Measurements from ENCODE around the gene DYSF.
"Not testable (repeated sequence)": the region's sequence is repeated elsewhere in the genome, so short reads cannot be mapped to it uniquely, and the experiment has no call there.

Gene DYSF

DNA sequence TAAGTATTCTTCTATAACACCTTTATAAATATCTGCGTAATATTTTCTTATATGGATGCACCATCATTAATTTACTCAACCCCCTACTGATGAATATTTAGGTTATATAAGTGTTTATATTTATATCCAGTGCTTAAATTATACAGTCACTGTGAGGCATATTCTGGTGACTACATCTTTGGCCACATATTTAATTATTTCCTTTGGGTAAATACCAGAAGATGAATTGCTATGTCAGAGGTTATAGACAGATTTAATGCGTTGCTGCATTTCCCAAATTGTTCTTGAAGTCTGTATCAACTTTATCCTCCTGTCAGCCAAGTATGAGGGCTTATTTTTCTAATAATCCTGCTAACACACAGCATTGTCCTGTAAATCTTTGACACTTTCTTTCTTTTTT, 18.7 kb downstream of the DYSF start:
- no peak for DNase-seq (ENCODE audit: low read depth in 2 of 2)

DNA sequence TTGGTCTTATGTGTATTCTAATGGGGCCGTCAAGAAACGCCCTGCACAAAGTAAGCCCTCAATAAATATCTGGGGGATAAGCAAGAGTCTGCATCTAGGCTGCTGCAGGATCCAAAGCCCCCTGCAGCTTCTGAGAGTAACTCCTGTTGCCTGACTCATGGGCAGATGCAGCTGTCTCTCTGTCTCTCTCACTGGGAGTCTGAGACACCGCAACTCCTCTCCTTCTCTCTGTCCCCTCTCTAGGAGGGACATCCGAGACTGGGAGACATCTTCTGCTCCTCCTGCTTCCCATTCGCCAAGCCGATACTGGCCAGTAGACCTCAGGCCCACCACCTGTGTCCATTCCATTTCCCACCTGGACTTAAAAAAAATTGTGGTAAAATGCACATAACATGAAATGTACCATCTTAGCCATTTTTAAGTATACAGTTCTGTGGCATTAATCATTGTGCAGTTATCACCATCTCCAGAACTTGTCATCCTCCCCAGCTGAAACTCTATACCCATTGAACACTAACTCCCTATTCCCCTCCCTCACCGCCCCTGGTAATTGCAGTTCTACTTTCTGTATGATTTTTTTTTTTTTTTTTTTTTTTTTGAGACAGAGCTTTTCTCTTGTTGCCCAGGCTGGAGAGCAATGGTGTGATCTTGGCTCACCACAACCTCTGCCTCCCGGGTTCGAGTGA, 20.1 kb downstream of the DYSF start:
- no peak for DNase-seq (ENCODE audit: low read depth in 2 of 2)

- no peak for DNase-seq (ENCODE audit: low read depth in 2 of 2)
Observed at GRCh38 chr2:71474116-71474743, 20.9 kb downstream of the DYSF start.

- no peak for DNase-seq (ENCODE audit: low read depth in 2 of 2)
Observed at GRCh38 chr2:71474744-71475397, 21.5 kb downstream of the DYSF start.

- DNase-seq (ENCODE audit: low read depth in 2 of 2): no peak
Observed at GRCh38 chr2:71476495-71476894, 23.1 kb downstream of the DYSF start.

- DNase-seq (ENCODE audit: low read depth in 2 of 2): no peak
Observed at GRCh38 chr2:71477231-71477691, 23.9 kb downstream of the DYSF start.

DNA sequence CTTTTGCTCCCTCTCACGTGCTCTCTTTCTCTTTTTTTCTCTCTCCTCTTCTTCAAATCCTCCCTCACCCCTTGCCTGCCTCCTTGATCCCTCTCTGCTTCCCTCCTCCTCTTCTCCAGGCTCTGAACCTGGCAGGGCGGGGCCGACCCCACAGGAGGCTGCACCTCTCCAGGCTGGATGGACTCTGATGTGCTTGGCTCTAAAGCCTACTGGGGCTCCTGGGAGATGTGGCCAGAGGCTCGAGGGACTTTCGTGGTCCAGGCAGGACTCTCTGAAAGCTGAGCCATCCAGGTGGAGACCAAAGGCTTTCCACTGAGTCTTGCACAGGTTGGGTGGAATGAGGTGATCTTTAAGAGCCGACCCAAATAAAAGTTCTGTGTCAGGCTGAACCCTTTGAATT, 25.4 kb downstream of the DYSF start:
- no peak for DNase-seq (ENCODE audit: low read depth in 2 of 2)

DNA sequence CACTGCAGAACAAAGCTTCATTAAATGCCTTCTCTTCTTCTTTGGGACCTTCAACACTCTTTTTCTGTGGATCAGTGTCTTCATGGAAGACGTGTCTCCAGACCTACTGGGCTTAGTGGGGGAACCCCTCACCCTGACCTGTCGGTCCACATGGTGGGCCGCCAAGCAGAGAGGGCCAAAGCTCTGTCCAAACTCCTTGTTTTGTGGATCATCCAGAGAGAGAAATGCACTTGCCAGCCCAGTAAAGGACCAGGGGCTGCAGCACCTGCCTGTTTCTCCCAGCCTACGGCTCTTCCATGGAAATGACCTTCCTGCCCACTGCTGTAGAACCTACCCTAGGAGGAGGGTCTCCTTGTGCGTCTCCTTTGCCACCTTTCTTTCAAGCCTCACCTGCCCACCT, 25.9 kb downstream of the DYSF start:
- no peak for DNase-seq (ENCODE audit: low read depth in 2 of 2)

GRCh38 chr2:71481111-71481510, 27.8 kb downstream of the DYSF start:
- DNase-seq (ENCODE audit: low read depth in 2 of 2): no peak

DNA sequence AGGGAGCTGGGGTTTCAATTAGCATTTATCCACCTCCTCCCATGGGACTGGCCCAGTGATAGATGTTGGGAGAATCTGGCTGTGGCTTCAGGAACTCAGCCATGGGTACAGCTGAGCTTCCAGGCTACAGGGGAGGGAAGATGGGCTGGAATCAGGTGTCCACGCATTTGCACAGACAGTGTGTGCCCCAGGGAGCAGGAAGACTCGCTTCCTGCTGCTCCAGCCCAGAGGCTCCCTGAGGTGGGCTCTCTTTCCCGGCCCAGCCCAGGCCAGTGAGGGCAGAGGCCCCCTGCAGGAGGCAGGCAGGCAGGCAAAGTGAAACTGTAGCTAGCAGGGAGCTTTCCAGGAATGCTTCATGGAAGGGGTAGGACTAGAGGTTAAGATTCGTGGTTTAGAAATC, 28.7 kb downstream of the DYSF start:
- no peak for DNase-seq (ENCODE audit: low read depth in 2 of 2)

DNA sequence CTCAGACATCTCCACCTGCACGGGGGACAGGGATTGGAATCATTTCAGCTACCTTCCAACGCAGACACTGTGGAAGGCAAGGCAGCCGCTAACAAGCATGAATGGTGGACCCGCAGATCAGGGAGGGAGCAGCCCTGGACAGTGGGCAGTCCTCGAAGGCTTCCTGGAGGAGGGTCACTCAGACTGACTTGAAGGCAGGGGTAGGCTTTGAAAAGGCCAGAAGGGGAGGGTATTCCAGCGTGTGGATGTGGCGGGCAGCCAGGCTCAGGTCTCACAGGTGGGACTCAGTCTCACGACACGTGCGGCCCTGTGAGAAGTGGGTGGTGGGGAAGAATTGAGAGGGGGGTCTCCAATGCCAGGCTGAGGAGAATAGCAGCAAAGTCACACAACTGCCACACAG, 29.9 kb downstream of the DYSF start:
- DNase-seq (ENCODE audit: low read depth in 2 of 2): no peak

GRCh38 chr2:71484354-71484753, 31.0 kb downstream of the DYSF start:
- no peak for DNase-seq (ENCODE audit: low read depth in 2 of 2)

GRCh38 chr2:71486881-71487640, 33.7 kb downstream of the DYSF start:
- DNase-seq (ENCODE audit: low read depth in 2 of 2): no peak

DNA sequence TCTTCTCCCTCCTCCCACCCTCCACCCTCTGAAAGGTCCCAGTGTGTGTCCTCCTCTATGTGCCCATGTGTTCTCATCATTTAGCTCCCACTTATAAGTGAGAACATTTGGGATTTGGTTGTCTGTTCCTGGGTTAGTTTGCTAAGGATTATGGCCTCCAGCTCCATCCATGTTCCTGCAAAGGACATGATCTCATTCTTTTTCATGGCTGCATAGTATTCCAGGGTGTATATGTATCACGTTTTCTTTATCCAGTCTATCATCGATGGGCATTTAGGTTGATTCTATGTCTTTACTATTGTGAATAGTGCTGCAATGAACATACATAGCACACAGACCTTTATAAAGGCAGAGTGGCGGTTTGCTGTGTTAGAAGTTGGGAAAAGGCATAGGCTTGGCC, 38.2 kb downstream of the DYSF start:
- not testable (repeated sequence) for DNase-seq (ENCODE audit: low read depth in 2 of 2)

GRCh38 chr2:71492112-71492511, 38.8 kb downstream of the DYSF start:
- no peak for DNase-seq (ENCODE audit: low read depth in 2 of 2)

DNA sequence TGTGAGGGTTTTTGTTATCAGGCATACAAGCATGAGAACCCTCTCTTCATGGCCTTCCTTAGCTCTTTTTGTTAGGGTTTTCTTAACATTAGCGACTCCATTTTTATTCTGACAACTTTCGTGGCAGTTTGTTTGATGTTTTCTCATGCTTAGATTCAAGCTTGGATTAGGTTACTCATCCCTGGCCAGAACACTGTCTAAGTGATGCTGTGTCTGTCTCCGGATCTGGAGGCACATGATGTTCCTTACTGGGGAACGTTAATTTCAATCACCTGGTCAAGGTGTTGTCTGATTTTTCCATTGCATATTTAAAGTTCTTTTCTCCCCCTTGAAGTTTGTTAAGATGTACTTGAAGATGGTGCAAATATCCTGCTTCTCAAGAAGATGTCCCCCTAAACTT, 40.7 kb downstream of the DYSF start:
- no peak for DNase-seq (ENCODE audit: low read depth in 2 of 2)

- DNase-seq (ENCODE audit: low read depth in 2 of 2): no peak
Observed at GRCh38 chr2:71494523-71495155, 41.3 kb downstream of the DYSF start.

DNA sequence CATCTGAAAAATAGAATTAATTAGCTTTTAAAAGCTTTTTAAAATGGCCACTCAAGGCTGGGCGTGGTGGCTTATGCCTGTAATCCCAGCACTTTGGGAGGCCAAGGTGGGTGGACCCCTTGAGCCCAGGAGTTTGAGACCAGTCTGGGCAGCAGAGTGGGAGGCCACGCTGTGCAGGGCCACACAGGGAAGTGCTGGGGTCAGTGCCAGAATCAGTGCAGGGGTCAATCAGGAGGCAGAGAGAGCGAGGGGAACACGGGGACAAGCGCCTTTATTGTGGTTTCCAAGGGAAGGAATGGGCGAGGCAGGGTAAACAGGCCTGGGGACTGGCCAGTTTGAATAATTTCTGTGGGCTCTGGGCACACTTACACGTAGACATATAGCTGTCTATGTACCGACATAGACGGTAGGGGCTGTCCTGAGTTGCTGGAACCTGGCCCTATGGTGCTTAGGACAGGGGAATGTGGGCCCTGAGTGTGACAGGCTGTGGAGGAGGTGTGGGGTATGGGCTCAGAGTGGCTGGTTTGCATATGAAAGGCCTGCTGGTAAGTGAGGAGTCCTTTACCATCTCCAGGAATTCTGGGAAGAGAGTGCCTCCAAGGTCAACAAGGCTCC, 42.9 kb downstream of the DYSF start:
- no peak for DNase-seq (ENCODE audit: low read depth in 2 of 2)

- no peak for DNase-seq (ENCODE audit: low read depth in 2 of 2)
Observed at GRCh38 chr2:71498261-71498701, 44.9 kb downstream of the DYSF start.

DNA sequence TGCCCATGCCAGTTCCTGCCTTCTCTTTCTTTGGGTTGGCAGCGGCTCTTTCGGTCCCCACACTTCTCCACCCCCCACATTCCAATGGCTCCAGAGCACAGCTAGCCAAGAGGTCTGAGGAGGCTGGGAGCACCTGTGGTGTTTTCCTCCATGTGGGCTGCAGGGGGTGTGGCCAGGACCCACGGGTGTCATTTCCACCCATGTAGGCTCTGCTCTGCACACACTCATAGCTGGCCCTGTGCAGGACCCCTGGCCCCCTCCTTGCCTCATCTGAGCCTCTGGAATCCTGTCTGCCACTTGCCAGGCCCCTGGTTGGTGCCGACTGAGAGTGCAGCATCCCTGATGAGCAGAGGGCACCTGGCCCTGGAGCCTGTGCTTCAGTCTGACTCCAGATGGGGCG, 46.3 kb downstream of the DYSF start:
- no peak for DNase-seq (ENCODE audit: low read depth in 2 of 2)

- DNase-seq (ENCODE audit: low read depth in 2 of 2): no peak
Observed at GRCh38 chr2:71500426-71501079, 47.2 kb downstream of the DYSF start.

Measured in stimulated activated CD8-positive, alpha-beta memory T cell treated with anti-CD3 and anti-CD28 coated beads, Interleukin-15, amount 100 ng/mL, for 48 hours (primary cell).